ENCODE data around the gene HSPD1. TPM values are rescaled to one million over a fixed set of nuclear protein-coding genes. Genes with fewer than 3 reads are reported as not detected.
A peak's percentile ranks its signal among the peaks of the same experiment; 100 is the strongest.

Gene HSPD1
- total and polyA plus RNA-seq, 9 of the 15 experiments (the other 6 are each of a cell fraction or from before 2014, with no cell fraction given): 398 to 1,014 (median 622) TPM

GRCh38 chr2:197495433-197496134 lies 4.1 kb downstream of the HSPD1 start:
- TF ChIP-seq CBX2 (IDR thresholded peaks at IDR 0.05; ENCODE audit: insufficient read depth, low read length, poor library complexity, severe bottlenecking) (no peak), HMG20B (CRISPR knock-in tag; IDR thresholded peaks at IDR 0.05) (no peak), THRA (IDR thresholded peaks at IDR 0.05) (no peak), ESRRA (IDR thresholded peaks at IDR 0.05; ENCODE audit: borderline replicate concordance, low read depth) (no peak), RUNX1 (IDR thresholded peaks at IDR 0.05; ENCODE audit: low read depth) (no peak), MTF1 (CRISPR knock-in tag; IDR thresholded peaks at IDR 0.05; ENCODE audit: borderline replicate concordance) (no peak), ZNF23 (CRISPR knock-in tag; IDR thresholded peaks at IDR 0.05) (no peak), ID3 (CRISPR knock-in tag; IDR thresholded peaks at IDR 0.05) (no peak), ID3 (tag; IDR thresholded peaks at IDR 0.05) (no peak), ILF3 (IDR thresholded peaks at IDR 0.05; ENCODE audit: borderline replicate concordance) (no peak)
- H3K4me2 ChIP-seq (ENCODE audit: insufficient read depth, low read length): peak overlapping the region; percentile 95
- ATAC-seq (no peak), FAIRE-seq (no peak), DNase-seq (ENCODE audit: extremely low read depth in 1 of 4, low spot score in 3 of 4) (no peak)
- no peak overlapping the region for H3K27ac ChIP-seq (ENCODE audit: extremely low read depth, low read depth, low read length)
- H3K27me3 ChIP-seq (ENCODE audit: control insufficient read depth in 2 of 2, insufficient read depth in 2 of 2, low read length in 2 of 2): no peaks in the 10 kb centered on the region
- WGBS (ENCODE audit: insufficient coverage, low coverage, missing lambda C conversion rate): 100% methylated on average over 2 of the region's 2 CpGs
- BruUV-seq (replicated peaks): no TSS peak
- H3K9me1 ChIP-seq (ENCODE audit: control insufficient read depth, insufficient read depth, low read length): no peaks in the 10 kb centered on the region
- peak overlapping the region; percentile 74; the same call in 1 of the 2 replicates for H3K4me3 ChIP-seq
- H3K4me1 ChIP-seq (replicated peaks in 1 of 2; ENCODE audit: control insufficient read depth in 2 of 2, insufficient read depth in 2 of 2, low read length in 2 of 2): peaks cover 10 to 17% of the 10 kb centered on the region in 2 experiments; a peak in 4 of 5 replicates
- POLR2A ChIA-PET: interaction anchor here (2.1 kb wide), 1 partner anchor 11 kb away, joined by 10 read pairs; no protein-coding TSS in a partner anchor
- CTCF ChIA-PET (ENCODE audit: low intra/inter-chr PET ratio): no interaction called here
- intact Hi-C loops (cut with micrococcal nuclease) (loop anchor here (5.0 kb wide), 2 partner anchors 98 to 212 kb away; partner anchors contain the start of gene MARS2), in situ Hi-C loops (cut with MboI) (no loop called here)
- H3K79me2 ChIP-seq (ENCODE audit: control insufficient read depth, insufficient read depth, low read length): peaks cover 84% of the 10 kb centered on the region
- peak overlapping the region in 1 of 2 experiments; percentile 99; a peak in 1 of 4 replicates for H3K9ac ChIP-seq (ENCODE audit: insufficient read depth in 1 of 2, low read depth in 2 of 2, low read length in 2 of 2)
- peaks cover 81% of the 10 kb centered on the region for H3K36me3 ChIP-seq (ENCODE audit: control insufficient read depth, insufficient read depth, low read length)
- peaks cover 14% of the 10 kb centered on the region for H4K20me1 ChIP-seq (replicated peaks; ENCODE audit: control insufficient read depth, insufficient read depth, low read length)
- no peaks in the 10 kb centered on the region for H3K9me3 ChIP-seq (replicated peaks; ENCODE audit: control insufficient read depth, insufficient read depth, low read depth, low read length)
- H2AFZ ChIP-seq (ENCODE audit: low read depth, low read length): no peak overlapping the region

Measured in K562 (cell line).